ENCODE measurements around the gene ST7.

GRCh38 chr7:117036053-117036669 lies 82.9 kb downstream of the ST7 start:
- no peak for TF ChIP-seq ZNF274 (IDR thresholded peaks at IDR 0.05; ENCODE audit: low read depth, low read length)
- TF ChIP-seq SUZ12 (IDR thresholded peaks at IDR 0.05; ENCODE audit: extremely low read depth, insufficient read depth, insufficient read length): no peak
